ENCODE results near the gene KCNK3. TPM values are rescaled to one million over a fixed set of nuclear protein-coding genes. Genes with fewer than 3 reads are reported as not detected.

The KCNK3 gene
- total and polyA plus RNA-seq, 2 of the 13 experiments (the other 11 are each of a cell fraction or from before 2014, with no cell fraction given) = not detected

- TF ChIP-seq ZBTB33 (CRISPR knock-in tag; IDR thresholded peaks at IDR 0.05) (peak; percentile 86), MAFK (conservative IDR thresholded peaks at IDR 0.05 in 1 of 2, IDR thresholded peaks at IDR 0.05 in 1 of 2; ENCODE audit: low read length in 2 of 2) (0 out of 4 replicates have a peak, but pooled peaks of 1 of the 2 experiments have one; percentile 15), ZNF549 (CRISPR knock-in tag; IDR thresholded peaks at IDR 0.05) (no peak), POLR2A (IDR thresholded peaks at IDR 0.05; ENCODE audit: insufficient read depth in 1 of 2, low read depth in 2 of 2, low read length in 2 of 2) (no peak), NFAT5 (CRISPR knock-in tag; IDR thresholded peaks at IDR 0.05) (no peak)
These were observed 76.7 kb downstream of the KCNK3 start (continued) for GRCh38 chr2:26769089-26769761.

All from HepG2 (cell line).